Measurements from ENCODE around the gene KRT86.

The KRT86 gene

GRCh38 chr12:52230364-52231281 is 43.8 kb upstream of the KRT86 start:
- no peak for TF ChIP-seq CTCF (IDR thresholded peaks at IDR 0.05; ENCODE audit: low read depth, low read length, missing control alignments)
- no peak for DNase-seq (ENCODE audit: low read depth)
- no peak overlapping the region for H3K4me3 ChIP-seq (ENCODE audit: low read depth, low read length)

- no peak for DNase-seq (ENCODE audit: low read depth)
- H3K4me3 ChIP-seq (ENCODE audit: low read depth, low read length) = no peak overlapping the region
- TF ChIP-seq CTCF (IDR thresholded peaks at IDR 0.05; ENCODE audit: low read depth, low read length, missing control alignments) = no peak
Observed at GRCh38 chr12:52231305-52232202, 42.9 kb upstream of the KRT86 start.

- H3K4me3 ChIP-seq (ENCODE audit: low read depth, low read length) = no peak overlapping the region
Observed at GRCh38 chr12:52232203-52232673, 42.2 kb upstream of the KRT86 start.

GRCh38 chr12:52232674-52233461 is 41.6 kb upstream of the KRT86 start, which contains the start of gene KRT7:
Gene KRT7, plus strand, starts transcription at chr12:52233243. Its CDS starts 54 bp downstream, at chr12:52233297.
- DNase-seq (ENCODE audit: low read depth) = no peak
- H3K4me3 ChIP-seq (ENCODE audit: low read depth, low read length) = no peak within 1 kb of the TSS
- no peak for TF ChIP-seq CTCF (IDR thresholded peaks at IDR 0.05; ENCODE audit: low read depth, low read length, missing control alignments)

More at GRCh38 chr12:52232203-52232673, 42.2 kb upstream of the KRT86 start:
- no peak for DNase-seq (ENCODE audit: low read depth)
- no peak for TF ChIP-seq CTCF (IDR thresholded peaks at IDR 0.05; ENCODE audit: low read depth, low read length, missing control alignments)

GRCh38 chr12:52233462-52234207 is 40.8 kb upstream of the KRT86 start:
- DNase-seq (ENCODE audit: low read depth) = no peak
- no peak for TF ChIP-seq CTCF (IDR thresholded peaks at IDR 0.05; ENCODE audit: low read depth, low read length, missing control alignments)
- H3K4me3 ChIP-seq (ENCODE audit: low read depth, low read length) = no peak overlapping the region
